GM21526 (cell line): ENCODE results near the gene TSPAN9.

Source experiments
- ATAC-seq: cut with Tn5 transposase; IDR thresholded peaks from one replicate; pipeline ENCODE4 v1.9.1; 2021; ENCODE audit warnings: moderate library complexity; ENCODE audit not compliant: unreplicated experiment, low FRiP score

The TSPAN9 gene

GRCh38 chr12:3119756-3120601 is 42.8 kb downstream of the TSPAN9 start:
- ATAC-seq = no peak

GRCh38 chr12:3120701-3121100 is 43.5 kb downstream of the TSPAN9 start:
- no peak for ATAC-seq

- ATAC-seq = no peak
Measured at GRCh38 chr12:3122841-3123678, 45.9 kb downstream of the TSPAN9 start.

- ATAC-seq = no peak
Measured at GRCh38 chr12:3123729-3124128, 46.5 kb downstream of the TSPAN9 start.

GRCh38 chr12:3124917-3125316 is 47.7 kb downstream of the TSPAN9 start:
- ATAC-seq = no peak

- ATAC-seq = no peak
Measured at GRCh38 chr12:3125674-3126073, 48.5 kb downstream of the TSPAN9 start.

GRCh38 chr12:3127832-3128231 is 50.7 kb downstream of the TSPAN9 start:
- no peak for ATAC-seq

- no peak for ATAC-seq
Measured at GRCh38 chr12:3128498-3129293, 51.5 kb downstream of the TSPAN9 start.

- ATAC-seq = no peak
Measured at GRCh38 chr12:3129301-3130056, 52.3 kb downstream of the TSPAN9 start.

GRCh38 chr12:3130057-3130830 is 53.1 kb downstream of the TSPAN9 start:
- ATAC-seq = no peak

- ATAC-seq = no peak
Measured at GRCh38 chr12:3131129-3131528, 54.0 kb downstream of the TSPAN9 start.

- no peak for ATAC-seq
Measured at GRCh38 chr12:3132636-3133404, 55.6 kb downstream of the TSPAN9 start.

GRCh38 chr12:3133405-3133783 is 56.2 kb downstream of the TSPAN9 start:
- ATAC-seq = no peak

GRCh38 chr12:3134126-3134525 is 56.9 kb downstream of the TSPAN9 start:
- ATAC-seq = no peak

GRCh38 chr12:3134526-3135135 is 57.5 kb downstream of the TSPAN9 start:
- no peak for ATAC-seq

- no peak for ATAC-seq
Measured at GRCh38 chr12:3135522-3136461, 58.6 kb downstream of the TSPAN9 start.

GRCh38 chr12:3136641-3137267 is 59.6 kb downstream of the TSPAN9 start:
- no peak for ATAC-seq
